GM19193 (cell line): ENCODE data around the gene PLAU.

Experiments used
- POLR2A ChIP-seq: IDR thresholded peaks from 4 replicates; pipeline ENCODE4 v1.6.1; 2011; ENCODE audit not compliant: insufficient read depth, insufficient read length; ENCODE audit errors: extremely low read depth

Gene PLAU

DNA sequence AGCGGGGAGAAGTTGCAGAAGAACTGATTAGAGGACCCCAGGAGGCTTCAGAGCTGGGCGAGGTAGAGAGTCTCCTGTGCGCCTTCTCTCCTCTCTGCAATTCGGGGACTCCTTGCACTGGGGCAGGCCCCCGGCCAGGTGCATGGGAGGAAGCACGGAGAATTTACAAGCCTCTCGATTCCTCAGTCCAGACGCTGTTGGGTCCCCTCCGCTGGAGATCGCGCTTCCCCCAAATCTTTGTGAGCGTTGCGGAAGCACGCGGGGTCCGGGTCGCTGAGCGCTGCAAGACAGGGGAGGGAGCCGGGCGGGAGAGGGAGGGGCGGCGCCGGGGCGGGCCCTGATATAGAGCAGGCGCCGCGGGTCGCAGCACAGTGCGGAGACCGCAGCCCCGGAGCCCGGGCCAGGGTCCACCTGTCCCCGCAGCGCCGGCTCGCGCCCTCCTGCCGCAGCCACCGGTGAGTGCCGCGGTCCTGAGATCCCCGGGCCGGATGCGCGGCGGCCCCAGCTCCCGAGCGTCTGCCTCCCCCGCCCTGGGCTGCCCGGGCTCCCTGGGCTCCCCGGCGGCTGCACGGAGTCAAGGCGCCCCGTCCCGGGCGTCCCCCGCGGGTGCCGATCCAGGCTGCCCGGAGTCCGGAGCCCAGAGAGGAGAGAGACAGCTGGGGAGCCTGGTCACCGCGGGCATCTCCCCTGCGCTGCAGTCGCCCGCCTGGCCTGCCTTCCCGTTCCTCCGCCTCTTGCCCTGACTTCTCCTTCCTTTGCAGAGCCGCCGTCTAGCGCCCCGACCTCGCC is at the start of gene PLAU:
TSS of gene PLAU (plus strand) at position 369 of the 789 bp plus-strand sequence. CDS start 424 bp downstream, outside the sequence.
- TF ChIP-seq POLR2A, result no peak

DNA sequence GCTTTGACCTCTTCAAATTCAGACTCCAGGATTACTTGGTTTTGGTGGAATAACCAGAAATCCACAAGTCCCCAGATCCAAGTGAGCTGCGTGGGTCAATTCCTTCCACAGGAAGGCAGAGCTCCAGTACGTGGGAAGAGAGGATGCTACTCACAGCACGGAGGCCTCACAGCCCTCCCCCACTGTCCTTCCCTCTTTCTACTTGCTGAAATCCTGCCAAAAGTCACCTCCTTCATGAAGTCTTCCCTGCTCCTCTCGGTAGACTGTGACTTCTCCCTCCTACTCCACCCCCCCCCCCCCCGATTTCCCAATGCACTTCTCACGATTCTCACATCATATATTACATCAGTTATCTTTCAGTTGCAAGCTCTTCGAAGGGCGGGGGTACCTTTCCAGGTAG is 48.9 kb upstream of the PLAU start:
- TF ChIP-seq POLR2A, result no peak

DNA sequence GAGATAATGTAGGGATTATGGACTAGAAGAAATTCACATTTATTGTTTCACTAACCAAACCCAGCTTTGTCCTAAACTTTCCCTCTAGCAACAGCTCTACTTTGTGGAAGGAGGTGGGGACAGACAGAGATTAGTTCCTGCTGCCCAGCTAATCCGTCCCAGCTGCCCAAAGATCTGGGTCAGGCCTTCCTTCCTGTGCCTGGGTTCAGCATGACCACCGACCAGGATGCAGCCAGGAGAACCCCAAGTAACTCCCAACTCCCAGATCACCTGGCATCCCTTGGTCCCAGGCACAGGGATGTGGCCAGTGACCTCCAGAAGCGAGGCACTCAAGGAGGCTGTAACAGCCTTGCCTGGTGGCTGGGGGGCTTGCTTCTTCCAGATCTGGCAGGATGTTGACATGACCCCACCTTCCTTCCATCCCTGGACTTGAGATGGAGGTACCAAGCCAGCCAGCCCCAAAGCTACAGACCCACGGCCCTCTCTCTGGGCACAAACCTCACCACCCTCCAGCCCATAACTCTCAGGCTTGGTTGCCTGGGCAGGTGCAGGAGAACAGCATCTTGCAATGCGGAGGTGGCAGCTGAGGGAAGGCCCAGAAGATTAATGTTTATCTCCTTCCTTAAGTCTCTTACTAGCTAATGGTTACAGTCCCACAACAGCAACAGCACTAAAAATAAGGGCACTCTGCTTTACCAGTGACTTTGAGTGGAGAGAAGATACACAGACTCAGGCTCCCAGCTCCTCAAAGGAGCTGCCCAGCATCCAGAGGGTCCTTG is 47.7 kb upstream of the PLAU start:
- no peak for TF ChIP-seq POLR2A

DNA sequence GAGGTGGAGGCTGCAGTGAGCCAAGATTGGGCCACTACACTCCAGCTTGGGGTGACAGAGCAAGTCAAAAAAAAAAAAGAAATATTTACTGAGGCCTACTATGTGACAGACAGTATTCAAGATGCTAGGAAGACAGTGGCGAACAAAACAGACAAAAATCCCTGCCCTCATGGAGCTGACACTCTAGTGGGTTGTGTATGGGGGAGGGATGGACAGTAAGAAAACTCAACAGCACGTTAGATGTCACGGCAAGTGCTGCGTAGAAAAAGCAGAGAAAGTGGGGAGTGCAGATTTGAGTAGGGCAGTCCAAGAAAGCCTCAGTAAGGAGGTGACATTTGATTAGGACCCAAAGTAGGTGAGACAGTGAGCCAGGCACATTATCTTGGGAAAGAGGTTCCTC is 46.7 kb upstream of the PLAU start:
- TF ChIP-seq POLR2A, result no peak

DNA sequence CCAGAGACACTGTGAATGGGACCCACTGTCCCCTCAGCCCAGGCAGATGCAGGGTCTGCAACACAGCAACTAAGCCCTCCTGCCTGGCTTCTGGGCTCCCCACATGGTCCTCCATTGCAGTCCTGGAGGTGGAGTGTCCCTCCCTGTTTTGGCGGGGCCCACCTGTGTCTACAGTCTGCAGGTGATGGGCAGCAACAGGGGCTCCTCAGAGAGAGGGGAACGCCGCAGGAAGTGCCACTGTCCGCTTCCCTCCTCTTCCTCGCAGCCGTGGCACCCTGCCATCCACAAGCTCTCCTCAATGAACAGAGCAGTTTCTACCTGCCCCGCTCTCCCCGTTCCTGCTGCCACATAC is 45.8 kb upstream of the PLAU start:
- TF ChIP-seq POLR2A, result no peak

DNA sequence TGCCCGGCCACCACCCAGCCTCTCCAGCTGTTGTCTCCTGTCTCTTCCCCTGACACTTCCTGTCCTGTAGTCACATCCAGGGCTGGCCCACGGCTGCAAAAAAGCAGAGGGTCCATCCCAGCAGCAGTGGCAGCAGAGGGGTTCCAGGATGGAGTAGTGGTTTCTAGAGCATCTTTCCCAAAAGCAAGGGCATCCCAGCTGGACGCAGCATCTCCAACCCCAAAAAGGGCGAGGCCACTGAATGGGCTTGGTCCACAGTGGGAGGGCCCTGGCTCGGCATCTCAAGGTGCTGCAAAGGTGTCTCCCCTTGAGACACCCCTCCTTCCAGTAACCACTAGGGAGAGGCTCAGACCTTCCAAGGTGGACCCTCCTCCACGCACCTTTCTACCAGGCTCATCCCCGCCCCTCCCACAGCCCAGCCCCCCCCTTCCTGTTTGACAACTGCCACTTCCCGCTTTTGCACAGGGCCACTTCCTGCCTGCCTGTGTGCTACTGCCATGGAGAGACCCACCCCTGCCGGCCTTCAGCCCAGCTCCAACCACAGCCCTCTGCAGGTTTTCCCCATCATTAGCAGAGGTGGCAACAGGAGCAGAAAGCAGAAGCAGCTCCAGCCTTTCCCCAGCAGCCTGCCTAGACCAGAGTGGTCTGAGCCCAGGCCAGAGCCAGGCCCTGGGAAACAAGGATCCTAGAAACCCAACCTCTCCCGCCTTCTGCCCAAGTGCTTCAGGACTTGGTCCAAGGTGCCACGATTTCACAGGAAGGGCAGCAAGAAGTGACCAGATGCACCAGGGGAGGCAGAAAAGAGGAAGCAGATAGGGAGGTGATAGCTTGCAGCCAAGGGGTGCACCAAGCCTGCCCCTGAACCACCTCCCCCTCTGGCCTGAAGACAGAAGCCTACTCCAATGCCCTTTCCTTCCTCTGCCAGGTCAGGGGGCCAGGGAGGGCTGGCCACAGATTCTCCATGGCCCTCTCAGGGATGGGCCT is 45.2 kb upstream of the PLAU start:
- TF ChIP-seq POLR2A, result no peak

DNA sequence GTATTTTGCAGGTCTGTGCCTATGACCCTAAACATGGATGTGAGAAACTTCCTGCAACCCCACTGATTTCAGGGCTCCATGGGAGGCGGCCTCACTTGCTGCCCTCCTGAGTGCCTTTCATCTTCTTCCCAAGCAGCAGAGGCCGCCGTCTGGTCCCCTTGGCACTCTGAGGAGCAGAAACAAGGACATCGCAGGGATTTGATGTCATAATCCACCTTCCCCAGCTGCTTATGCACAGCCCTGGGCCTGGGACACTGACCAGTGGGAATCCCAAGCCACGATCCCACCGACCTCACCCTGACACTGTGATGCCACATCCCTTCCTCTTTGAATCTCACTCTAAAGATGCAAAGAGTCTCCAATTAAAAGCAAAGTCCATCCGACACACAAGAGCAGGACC is 44.3 kb upstream of the PLAU start:
- TF ChIP-seq POLR2A, result no peak

DNA sequence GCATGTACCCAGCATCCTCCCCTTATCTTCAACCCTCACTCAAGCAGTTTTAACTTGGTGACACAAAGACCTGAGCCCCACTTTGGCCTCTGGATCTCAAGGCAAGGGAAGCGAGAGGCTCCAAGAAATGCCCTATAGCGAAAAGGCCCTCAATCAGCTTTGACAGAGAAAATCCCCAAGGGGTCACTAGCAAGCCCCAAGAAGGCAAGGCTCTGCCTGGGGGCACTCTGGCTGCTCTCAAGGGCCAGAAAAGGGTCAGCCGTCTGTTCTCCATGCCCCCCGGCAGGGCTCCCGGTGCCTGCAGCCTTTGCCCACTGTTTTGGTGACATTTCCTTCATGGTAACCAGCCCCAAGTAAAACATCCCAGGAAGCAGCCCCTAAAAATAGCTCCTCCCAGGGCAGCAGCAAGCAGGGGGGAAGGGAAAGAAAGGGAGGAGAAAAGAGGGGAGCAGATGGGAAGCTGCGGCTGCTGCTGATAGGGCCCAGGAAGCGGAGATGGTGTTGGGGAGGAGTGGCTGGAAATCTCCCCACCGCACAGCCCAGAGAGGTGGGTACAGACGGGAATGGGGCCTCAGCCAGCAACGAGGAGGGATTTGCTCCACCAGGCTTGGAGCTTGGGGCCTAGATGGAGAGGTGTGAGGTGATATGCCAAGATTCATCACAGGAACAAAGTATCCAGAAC is 43.7 kb upstream of the PLAU start:
- no peak for TF ChIP-seq POLR2A

DNA sequence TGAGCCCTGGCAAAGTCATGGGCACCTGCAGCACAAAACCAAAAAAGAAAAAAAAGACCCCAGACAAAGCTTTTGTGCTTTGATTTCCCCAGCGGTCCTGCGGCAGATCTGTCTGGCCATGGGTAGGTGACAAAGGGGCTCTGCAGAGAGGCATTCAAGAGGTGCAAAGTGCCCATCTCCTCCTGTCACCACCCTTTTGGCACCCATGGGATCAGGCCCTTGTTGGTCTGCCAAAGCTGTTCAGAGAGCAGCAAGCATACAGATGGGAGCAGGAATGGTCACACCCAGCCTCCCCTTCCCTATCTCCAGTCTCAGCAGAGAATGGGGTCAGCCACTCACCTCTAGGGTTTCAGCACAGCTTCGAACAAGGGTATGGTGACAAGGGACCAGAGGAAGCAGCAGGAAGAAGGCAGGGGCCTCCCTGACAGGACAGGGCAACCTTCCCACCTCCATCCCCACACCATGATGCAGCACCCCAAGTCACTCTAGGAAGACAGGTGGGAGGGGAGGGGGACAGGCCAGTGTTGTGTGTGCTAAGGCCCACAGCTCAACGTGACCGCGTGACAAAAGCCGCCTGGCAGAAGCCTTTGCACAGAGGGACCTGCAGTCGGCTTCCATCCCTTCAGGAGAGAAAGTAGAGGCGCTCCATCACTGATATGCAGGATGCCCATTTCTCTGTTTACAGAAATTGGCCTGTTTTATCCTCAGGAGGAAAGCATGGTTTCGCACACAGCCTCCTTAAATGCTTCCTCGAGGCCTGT is 42.9 kb upstream of the PLAU start:
- TF ChIP-seq POLR2A, result no peak

DNA sequence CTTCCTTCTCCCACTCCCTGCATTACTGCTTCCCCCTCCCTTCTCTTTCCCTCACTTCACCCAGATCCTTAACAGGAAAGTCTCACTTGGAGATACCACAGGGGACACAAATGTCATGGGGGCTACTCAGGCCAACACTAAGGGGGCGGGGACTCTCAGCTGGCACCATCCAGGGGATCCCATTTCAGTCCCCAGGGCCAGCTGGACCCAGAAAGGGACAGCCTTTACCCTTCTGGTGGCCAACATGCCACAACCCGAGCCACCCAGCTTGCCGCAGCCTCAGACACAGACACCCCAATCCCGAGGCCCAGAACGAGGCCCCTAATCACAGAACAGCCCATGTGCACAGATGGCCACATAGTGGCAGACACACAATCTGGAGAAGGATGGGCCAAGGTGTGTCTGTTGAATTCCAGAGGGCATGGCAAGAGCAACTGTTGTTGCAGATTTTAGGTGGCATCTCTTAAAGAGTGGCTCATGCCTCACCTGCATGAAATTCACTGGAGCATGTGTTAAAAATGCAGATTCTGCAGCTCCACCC is 42.2 kb upstream of the PLAU start:
- no peak for TF ChIP-seq POLR2A

DNA sequence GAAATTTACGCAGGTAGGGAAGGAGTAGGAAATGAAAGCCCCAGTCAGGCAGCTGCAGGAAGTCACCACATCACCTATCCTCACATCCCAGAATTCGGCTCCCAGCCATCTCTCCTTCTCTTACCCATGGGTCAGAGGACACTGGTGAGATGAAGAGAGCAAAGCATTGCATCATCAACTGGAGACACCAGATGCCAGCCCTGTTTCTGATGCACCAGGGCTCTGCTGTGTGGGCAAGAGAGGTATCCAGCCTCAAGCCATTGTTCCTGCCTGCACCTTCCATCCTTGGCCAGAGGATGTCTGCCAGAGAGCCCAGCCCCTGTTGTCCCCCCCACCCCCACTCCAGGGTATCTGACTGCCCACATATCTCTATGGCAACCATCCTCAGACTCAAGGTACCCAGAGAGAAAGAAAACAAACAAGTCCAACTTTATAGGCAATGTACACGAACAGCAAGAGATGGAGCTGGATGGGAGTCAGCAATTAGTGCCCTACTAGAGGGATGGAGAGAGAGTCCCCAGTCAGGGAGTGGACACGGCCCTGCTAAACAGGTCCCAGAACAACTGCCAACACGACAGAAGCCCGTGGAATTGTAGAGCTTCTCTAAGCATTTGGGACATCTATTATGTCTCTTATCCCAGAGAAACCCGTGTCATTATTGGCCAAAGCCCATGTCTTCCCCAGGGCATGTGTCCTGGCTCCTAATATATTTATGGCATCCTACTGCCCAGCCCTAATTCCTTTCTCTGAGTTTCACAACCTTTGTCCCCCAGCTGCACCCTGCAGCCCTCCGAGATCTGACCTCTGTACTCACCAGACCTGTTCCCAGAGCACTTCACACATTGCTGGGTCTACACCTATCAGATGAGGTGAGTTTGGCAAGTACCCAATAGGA is 39.4 kb upstream of the PLAU start:
- TF ChIP-seq POLR2A, result no peak

DNA sequence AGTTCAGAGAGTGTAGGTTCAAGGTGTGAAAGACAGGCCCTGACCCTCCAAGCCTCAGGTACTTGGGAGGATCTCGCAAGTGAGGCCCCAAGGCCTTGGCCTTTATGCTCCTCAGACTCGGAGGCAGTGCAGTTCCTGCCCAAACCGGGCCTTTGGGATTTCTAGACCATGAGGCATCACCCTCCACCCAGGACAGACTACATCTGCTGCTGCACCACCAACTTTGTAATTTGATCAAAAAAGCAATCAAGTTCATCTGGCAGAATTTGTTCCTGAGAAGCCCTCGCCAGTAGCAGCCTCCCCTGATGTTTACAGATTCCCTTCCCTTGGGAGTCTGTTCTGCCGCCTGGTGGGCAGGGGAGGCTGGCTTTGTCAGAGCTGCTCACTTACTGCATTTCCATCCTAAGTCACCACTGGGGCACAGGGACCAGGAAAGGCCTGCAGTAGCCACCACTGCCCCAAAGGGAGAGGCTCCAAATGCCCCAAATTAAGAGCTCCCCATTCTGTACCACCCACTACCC is 38.7 kb upstream of the PLAU start:
- TF ChIP-seq POLR2A, result no peak
